Effector CD8-positive, alpha-beta T cell (primary cell): ENCODE data around the gene GFOD1.

Source experiments
- DNase-seq: peaks from one replicate; lab custom pipeline; 2025; lab: John Stamatoyannopoulos, UW

GFOD1 gene

DNA sequence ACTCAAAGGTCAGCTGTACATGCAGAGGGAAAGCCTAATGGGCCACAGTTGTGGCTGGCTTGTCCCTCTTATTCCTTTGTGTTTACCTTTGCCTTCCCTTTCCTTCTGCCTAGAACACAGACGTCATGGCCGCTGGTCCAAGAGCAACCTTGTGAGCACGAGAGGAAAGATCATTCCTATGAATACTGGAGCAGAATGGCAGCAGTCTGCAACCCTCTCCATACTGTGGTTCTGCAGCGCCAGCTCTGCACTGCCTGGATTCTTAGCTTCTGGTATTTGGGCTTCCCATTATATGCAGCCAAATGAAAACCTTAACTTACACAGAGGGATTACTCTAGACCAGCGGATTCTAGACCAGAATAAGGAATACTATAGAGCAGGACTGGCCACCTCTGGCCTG lies 171.5 kb downstream of the GFOD1 start:
- DNase-seq = no peak

DNA sequence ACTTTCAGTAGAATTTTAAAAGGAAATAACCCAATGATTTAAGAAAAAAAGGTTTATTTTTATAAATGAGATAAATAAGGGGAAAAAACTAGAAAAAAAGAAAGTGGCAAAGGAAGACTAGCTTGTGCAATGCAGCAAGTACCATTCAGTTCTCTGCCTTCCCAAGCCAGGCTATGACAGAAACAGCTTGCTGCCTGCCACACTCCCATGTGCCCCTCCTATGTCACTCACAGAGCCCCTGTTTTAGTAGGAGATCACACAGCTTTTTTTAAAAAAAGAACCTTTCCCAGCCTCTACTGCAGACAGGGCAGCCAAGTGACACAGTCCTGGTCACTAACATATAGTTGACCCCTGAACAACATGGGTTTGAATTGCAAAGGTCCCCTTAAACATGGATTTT lies 172.6 kb downstream of the GFOD1 start:
- DNase-seq = no peak

DNA sequence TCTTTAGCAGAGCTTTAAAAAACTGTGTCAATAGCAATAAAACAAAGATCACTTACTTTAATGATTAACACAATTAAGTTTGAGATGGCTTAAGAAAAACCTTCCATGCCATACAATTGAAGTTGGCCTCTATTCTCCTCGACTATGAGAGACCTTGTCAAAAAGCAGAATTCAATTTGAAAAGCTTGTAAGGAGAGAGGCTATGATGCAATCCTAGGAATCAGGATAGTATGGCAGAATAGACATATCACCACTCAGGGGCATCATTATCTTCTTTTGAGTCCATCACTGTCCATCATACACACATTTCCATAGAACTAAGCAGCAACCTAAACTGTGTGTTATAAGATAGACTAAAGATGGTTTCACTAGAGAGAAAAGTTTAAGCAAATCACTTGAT lies 176.2 kb downstream of the GFOD1 start:
- no peak for DNase-seq

DNA sequence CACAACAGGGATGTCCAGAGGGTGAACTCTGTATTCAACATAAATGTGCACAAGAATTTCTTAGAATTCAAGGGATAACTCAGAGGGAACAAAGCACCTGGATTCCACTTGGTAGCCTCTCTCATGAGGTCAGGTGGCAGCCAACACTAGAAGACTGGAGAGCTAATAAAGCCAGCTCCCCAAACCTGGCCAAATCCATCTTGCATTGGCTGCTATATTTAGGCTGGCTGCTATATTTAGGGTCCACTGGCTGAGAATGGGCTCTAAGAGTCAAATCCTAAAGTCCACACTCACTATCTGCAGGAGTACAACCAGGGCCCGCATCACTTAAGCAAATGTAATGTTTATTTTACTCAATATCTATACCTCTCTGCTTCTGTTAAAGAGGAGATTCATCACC lies 179.1 kb downstream of the GFOD1 start:
- no peak for DNase-seq
